SK-N-SH (cell line): Measurements from ENCODE around the gene CCDC88C. TPM values are rescaled to one million over a fixed set of nuclear protein-coding genes. Genes with fewer than 3 reads are reported as not detected.

Source experiments
- CTCF ChIA-PET: fragments of 300-600, 350-600 bp; formaldehyde crosslinking; extraction: SDS; loops from one replicate; lab custom pipeline; 2021; lab: Yijun Ruan, JAX
- POLR2A ChIA-PET: fragments of 350-600 bp; sonication (Branson Sonifier 250); formaldehyde crosslinking; extraction: SDS; loops from one replicate; lab custom pipeline; 2020; ENCODE audit warnings: antibody characterized with exemption, inconsistent platforms; lab: Yijun Ruan, JAX
- DNase-seq: peaks from one replicate; pipeline ENCODE4 v3.0.0; 2012
- H2AFZ ChIP-seq: fragments of 200-600 bp; sonication (generic); 2 replicates; pipeline ENCODE4 v1.8.1; 2016; ENCODE audit warnings: antibody characterized with exemption, mild to moderate bottlenecking, low read depth
- H3F3A ChIP-seq: fragments of 200-600 bp; sonication (generic); replicated peaks from 2 replicates; pipeline ENCODE3; 2016; ENCODE audit warnings: antibody characterized with exemption, mild to moderate bottlenecking; ENCODE audit not compliant: insufficient read depth
- H3K27ac ChIP-seq, 2 experiments: fragments of 200-500 bp in 1 of 2; fragments of 200-600 bp in 1 of 2; sonication (Bioruptor generic) in 1 of 2; sonication (generic), shearing (Covaris generic) in 1 of 2; 2 replicates each; pipeline versions ENCODE4 v1.5.1 to v1.6.1; 2014 to 2016; ENCODE audit warnings: low read depth in 2 of 2, inconsistent platforms in 1 of 2, low read length in 1 of 2, mild to moderate bottlenecking in 1 of 2, mixed read lengths in 1 of 2
- H3K27me3 ChIP-seq: fragments of 200-600 bp; sonication (generic), shearing (Covaris generic); 2 replicates; pipeline ENCODE4 v1.6.1; 2016; ENCODE audit warnings: mixed run types; ENCODE audit not compliant: insufficient read depth
- H3K36me3 ChIP-seq, 2 experiments: fragments of 200-500 bp in 1 of 2; fragments of 200-600 bp in 1 of 2; sonication (Bioruptor generic) in 1 of 2; sonication (generic) in 1 of 2; replicated peaks in 1 of 2; 2 replicates each; pipeline versions ENCODE3 to v1.5.1; 2014 to 2016; ENCODE audit warnings: low read length in 1 of 2, mild to moderate bottlenecking in 1 of 2; ENCODE audit not compliant: insufficient read depth in 2 of 2, control insufficient read depth in 1 of 2
- H3K4me1 ChIP-seq, 2 experiments: fragments of 200-500 bp in 1 of 2; fragments of 200-600 bp in 1 of 2; sonication (Bioruptor generic) in 1 of 2; sonication (generic), shearing (Covaris generic) in 1 of 2; 2 replicates each; pipeline versions ENCODE4 v1.5.1 to v1.6.1; 2014 to 2016; ENCODE audit warnings: low read depth in 1 of 2, low read length in 1 of 2, mixed run types in 1 of 2; ENCODE audit not compliant: insufficient read depth in 2 of 2, control insufficient read depth in 1 of 2
- H3K4me2 ChIP-seq: fragments of 200-600 bp; sonication (generic), shearing (Covaris generic); 2 replicates; pipeline ENCODE4 v1.6.1; 2017; ENCODE audit warnings: mixed run types
- H3K4me3 ChIP-seq, 2 experiments: fragments of 200-500 bp in 1 of 2; fragments of 200-600 bp in 1 of 2; sonication (Bioruptor generic) in 1 of 2; sonication (generic), shearing (Covaris generic) in 1 of 2; 2 replicates each; pipeline versions ENCODE4 v1.5.1 to v1.8.1; 2014 to 2016; ENCODE audit warnings: low read depth in 2 of 2, inconsistent platforms in 1 of 2, low read length in 1 of 2, mild to moderate bottlenecking in 1 of 2, mixed read lengths in 1 of 2, moderate library complexity in 1 of 2
- H3K79me2 ChIP-seq: fragments of 200-600 bp; sonication (generic); 2 replicates; pipeline ENCODE4 v1.8.1; 2017; ENCODE audit warnings: mild to moderate bottlenecking; ENCODE audit not compliant: insufficient read depth
- H3K9ac ChIP-seq: fragments of 200-600 bp; sonication (generic); 2 replicates; pipeline ENCODE4 v1.6.1; 2017; ENCODE audit warnings: mixed run types
- H3K9me2 ChIP-seq: fragments of 200-600 bp; sonication (generic); 2 replicates; pipeline ENCODE4 v1.6.1; 2017; ENCODE audit warnings: mixed run types
- H3K9me3 ChIP-seq: fragments of 200-600 bp; sonication (generic); 2 replicates; pipeline ENCODE4 v1.6.1; 2017; ENCODE audit warnings: mixed run types, mild to moderate bottlenecking, moderate library complexity
- H4K20me1 ChIP-seq: fragments of 200-600 bp; sonication (generic); 2 replicates; pipeline ENCODE4 v1.6.1; 2017; ENCODE audit warnings: mild to moderate bottlenecking, mixed run types; ENCODE audit not compliant: insufficient read depth
- FOXM1 ChIP-seq: IDR thresholded peaks from 2 replicates; pipeline ENCODE4 v1.4.0; 2012; ENCODE audit warnings: low read depth, mild to moderate bottlenecking
- GABPA ChIP-seq: IDR thresholded peaks from 2 replicates; pipeline ENCODE4 v1.4.0; 2012; ENCODE audit warnings: low read depth, mild to moderate bottlenecking
- MXI1 ChIP-seq: IDR thresholded peaks from 2 replicates; pipeline ENCODE4 v1.6.1; 2012; ENCODE audit warnings: mild to moderate bottlenecking, low read depth, low read length, improper control_type of control experiment
- REST ChIP-seq: IDR thresholded peaks from 2 replicates; pipeline ENCODE4 v1.6.1; 2012; ENCODE audit warnings: mild to moderate bottlenecking, low read depth, low read length, moderate library complexity
- SMC3 ChIP-seq: IDR thresholded peaks from 2 replicates; pipeline ENCODE4 v1.6.1; 2012; ENCODE audit warnings: low read depth, low read length, improper control_type of control experiment
- TEAD4 ChIP-seq: IDR thresholded peaks from 2 replicates; pipeline ENCODE4 v1.4.0; 2012; ENCODE audit warnings: mild to moderate bottlenecking, borderline replicate concordance; ENCODE audit not compliant: insufficient read depth
- USF1 ChIP-seq: IDR thresholded peaks from 2 replicates; pipeline ENCODE4 v1.4.0; 2012; ENCODE audit warnings: low read depth, borderline replicate concordance
- YY1 ChIP-seq: IDR thresholded peaks from 2 replicates; pipeline ENCODE4 v1.4.0; 2012; ENCODE audit warnings: low read depth, mild to moderate bottlenecking
- ZBTB33 ChIP-seq: IDR thresholded peaks from 2 replicates; pipeline ENCODE4 v1.4.0; 2012; ENCODE audit warnings: low read depth, borderline replicate concordance
- whole genome bisulfite sequencing: methylation state at CpG from one replicate; pipeline ENCODE4 v1.1.6; 2017; ENCODE audit warnings: low lambda C conversion rate; 5-methylcytosine and 5-hydroxymethylcytosine counted together
- polyA plus RNA-seq, 3 experiments: library from polyadenylated mRNA; depleted of rRNA; stranded (reverse); fragments of >200 nt; gene quantifications; 2 replicates each; pipeline ENCODE4 v1.2.3, GENCODE V29; 2012
- TF ChIP-seq, protein P1 (sequence below): fragments of 150-350 bp; IDR thresholded peaks from 2 replicates; pipeline ENCODE4 v1.6.1; 2016; ENCODE audit warnings: mild to moderate bottlenecking, low read depth, low read length

CCDC88C gene
- polyA plus RNA-seq, 1 of the 3 experiments (the other 2 are of a cell fraction): 0.39 TPM

DNA sequence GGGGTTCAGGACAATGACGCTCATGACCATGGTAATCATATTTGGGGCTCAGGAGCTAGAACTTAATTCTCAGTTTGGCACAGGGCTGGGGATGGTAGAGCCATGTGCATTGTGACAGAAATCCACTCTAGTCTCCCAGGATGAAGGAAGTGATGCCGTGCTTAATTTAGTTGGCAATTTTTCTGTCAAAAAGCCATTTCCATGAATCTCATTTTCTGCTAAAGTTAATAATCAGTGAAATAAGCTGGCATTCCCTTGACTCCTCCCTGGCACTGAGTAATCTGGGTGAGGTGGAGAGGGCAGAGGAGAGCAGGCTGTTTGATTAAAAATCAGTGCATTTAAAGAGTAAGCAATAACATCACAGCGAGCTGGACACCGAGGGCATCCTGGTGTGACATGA is 128.2 kb downstream of the CCDC88C start (continued):
- no peak for TF ChIP-seq REST
- no peak for TF ChIP-seq FOXM1
- TF ChIP-seq USF1: no peak
- TF ChIP-seq YY1: no peak
- TF ChIP-seq GABPA: no peak
- TF ChIP-seq ZBTB33: no peak
- TF ChIP-seq MXI1: no peak

DNA sequence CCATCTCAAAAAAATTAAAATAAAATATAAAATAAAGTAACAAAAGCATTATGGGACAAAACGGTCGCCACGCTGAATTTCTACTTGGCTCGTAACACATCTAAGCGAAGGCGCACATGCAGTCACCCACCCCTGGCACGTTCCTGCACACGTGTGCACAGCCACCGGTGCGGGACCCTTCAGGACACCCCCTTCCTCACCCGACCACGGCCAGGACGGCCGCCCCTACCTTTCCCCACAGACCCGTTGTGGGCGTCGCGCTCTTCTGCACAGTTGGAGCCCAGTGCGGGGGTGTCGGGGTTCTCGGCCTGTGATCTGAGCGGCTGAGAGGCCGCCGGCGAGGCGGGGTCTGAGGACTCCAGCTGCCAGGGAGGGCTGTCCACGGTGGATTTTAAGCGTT is 128.7 kb downstream of the CCDC88C start:
- H2AFZ ChIP-seq: no peak overlapping the region
- no peaks in the 10 kb centered on the region for H3K9me3 ChIP-seq
- CTCF ChIA-PET: interaction anchor here (1.3 to 18.4 kb wide), 4 partner anchors 35 to 386 kb away, joined by 3 to 391 read pairs (median 34); no protein-coding TSS in a partner anchor
- H3K4me3 ChIP-seq: no peak overlapping the region
- DNase-seq: no peak
- no peaks in the 10 kb centered on the region for H3K27me3 ChIP-seq
- H3K27ac ChIP-seq: no peak overlapping the region
- no peak overlapping the region for H3K4me2 ChIP-seq
- peaks cover 16 to 23% of the 10 kb centered on the region in 2 experiments; a peak in 3 of 4 replicates for H3K4me1 ChIP-seq
- no peaks in the 10 kb centered on the region for H3F3A ChIP-seq
- no peaks in the 10 kb centered on the region for H3K9me2 ChIP-seq
- WGBS: 98% methylated on average over 10 of the region's 28 CpGs
- no peaks in the 10 kb centered on the region for H3K36me3 ChIP-seq
- H4K20me1 ChIP-seq: no peaks in the 10 kb centered on the region
- no peak overlapping the region for H3K9ac ChIP-seq
- no peaks in the 10 kb centered on the region for H3K79me2 ChIP-seq
- POLR2A ChIA-PET: no interaction called here
- TF ChIP-seq, protein P1, sequence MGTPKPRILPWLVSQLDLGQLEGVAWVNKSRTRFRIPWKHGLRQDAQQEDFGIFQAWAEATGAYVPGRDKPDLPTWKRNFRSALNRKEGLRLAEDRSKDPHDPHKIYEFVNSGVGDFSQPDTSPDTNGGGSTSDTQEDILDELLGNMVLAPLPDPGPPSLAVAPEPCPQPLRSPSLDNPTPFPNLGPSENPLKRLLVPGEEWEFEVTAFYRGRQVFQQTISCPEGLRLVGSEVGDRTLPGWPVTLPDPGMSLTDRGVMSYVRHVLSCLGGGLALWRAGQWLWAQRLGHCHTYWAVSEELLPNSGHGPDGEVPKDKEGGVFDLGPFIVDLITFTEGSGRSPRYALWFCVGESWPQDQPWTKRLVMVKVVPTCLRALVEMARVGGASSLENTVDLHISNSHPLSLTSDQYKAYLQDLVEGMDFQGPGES: no peak
- TF ChIP-seq TEAD4: no peak
- TF ChIP-seq FOXM1: no peak
- TF ChIP-seq SMC3: no peak
- no peak for TF ChIP-seq USF1
